ENCODE data around the gene KIAA1217. TPM values are rescaled to one million over a fixed set of nuclear protein-coding genes. Genes with fewer than 3 reads are reported as not detected.

The KIAA1217 gene
- total RNA-seq, 2 experiments from 2014 or later: 0.67 to 1.3 TPM

DNA sequence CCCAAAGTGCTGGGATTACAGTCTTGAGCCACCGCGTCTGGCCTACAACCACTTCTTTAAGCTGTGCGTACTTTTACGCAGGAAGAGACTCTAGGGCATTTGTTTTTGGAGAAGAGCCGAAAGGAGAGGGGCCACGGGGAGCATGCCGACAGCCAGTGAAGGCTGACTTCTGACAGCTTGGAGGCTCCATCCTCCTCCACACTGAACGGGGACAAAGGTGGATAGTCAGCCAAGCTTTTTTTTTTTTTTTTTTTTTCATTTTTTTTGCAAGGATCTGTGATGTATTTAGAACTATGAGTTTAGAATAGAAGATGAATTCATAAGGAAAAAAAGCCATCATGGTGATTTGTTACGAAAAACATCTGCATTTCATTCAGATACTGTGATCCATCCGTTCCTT lies 293.1 kb downstream of the KIAA1217 start:
- Mint-ChIP-seq H3K36me3 (ENCODE audit: low read depth) (no peaks in the 10 kb centered on the region), H3K9me3 (peaks cover 4% of the 10 kb centered on the region), H3K27ac (no peak overlapping the region), H3K4me3 (no peak overlapping the region), H3K27me3 (peaks cover 10% of the 10 kb centered on the region), H3K4me1 (ENCODE audit: low read depth) (no peaks in the 10 kb centered on the region)
- intact Hi-C loops (cut with micrococcal nuclease): no loop called here
- CTCF ChIA-PET: interaction anchor here (0.9 to 1.6 kb wide), 4 partner anchors 16 to 507 kb away, joined by 3 to 4 read pairs (median 3); no protein-coding TSS in a partner anchor
- DNase-seq (no peak), ATAC-seq (no peak)
- TF ChIP-seq, protein P1, sequence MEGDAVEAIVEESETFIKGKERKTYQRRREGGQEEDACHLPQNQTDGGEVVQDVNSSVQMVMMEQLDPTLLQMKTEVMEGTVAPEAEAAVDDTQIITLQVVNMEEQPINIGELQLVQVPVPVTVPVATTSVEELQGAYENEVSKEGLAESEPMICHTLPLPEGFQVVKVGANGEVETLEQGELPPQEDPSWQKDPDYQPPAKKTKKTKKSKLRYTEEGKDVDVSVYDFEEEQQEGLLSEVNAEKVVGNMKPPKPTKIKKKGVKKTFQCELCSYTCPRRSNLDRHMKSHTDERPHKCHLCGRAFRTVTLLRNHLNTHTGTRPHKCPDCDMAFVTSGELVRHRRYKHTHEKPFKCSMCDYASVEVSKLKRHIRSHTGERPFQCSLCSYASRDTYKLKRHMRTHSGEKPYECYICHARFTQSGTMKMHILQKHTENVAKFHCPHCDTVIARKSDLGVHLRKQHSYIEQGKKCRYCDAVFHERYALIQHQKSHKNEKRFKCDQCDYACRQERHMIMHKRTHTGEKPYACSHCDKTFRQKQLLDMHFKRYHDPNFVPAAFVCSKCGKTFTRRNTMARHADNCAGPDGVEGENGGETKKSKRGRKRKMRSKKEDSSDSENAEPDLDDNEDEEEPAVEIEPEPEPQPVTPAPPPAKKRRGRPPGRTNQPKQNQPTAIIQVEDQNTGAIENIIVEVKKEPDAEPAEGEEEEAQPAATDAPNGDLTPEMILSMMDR (IDR thresholded peaks at IDR 0.05): no peak
- POLR2A ChIA-PET: no interaction called here

- no peak for DNase-seq
- peaks cover 4% of the 10 kb centered on the region for H3K9me3 Mint-ChIP-seq
- no peak for ATAC-seq
- POLR2A ChIA-PET: no interaction called here
- peaks cover 10% of the 10 kb centered on the region for H3K27me3 Mint-ChIP-seq
- H3K27ac Mint-ChIP-seq: no peak overlapping the region
- TF ChIP-seq, protein P1 (IDR thresholded peaks at IDR 0.05): no peak
- H3K4me1 Mint-ChIP-seq (ENCODE audit: low read depth): no peaks in the 10 kb centered on the region
- no peak overlapping the region for H3K4me3 Mint-ChIP-seq
- CTCF ChIA-PET: interaction anchor here (0.9 to 1.6 kb wide), 4 partner anchors 15 to 508 kb away, joined by 3 to 4 read pairs (median 3); no protein-coding TSS in a partner anchor
- intact Hi-C loops (cut with micrococcal nuclease): no loop called here
- H3K36me3 Mint-ChIP-seq (ENCODE audit: low read depth): no peaks in the 10 kb centered on the region
These were observed 294.0 kb downstream of the KIAA1217 start for GRCh38 chr10:24502801-24503460.

GRCh38 chr10:24503461-24504320 lies 294.8 kb downstream of the KIAA1217 start:
- Mint-ChIP-seq H3K27ac (no peak overlapping the region), H3K27me3 (peaks cover 10% of the 10 kb centered on the region), H3K9me3 (peaks cover 4% of the 10 kb centered on the region), H3K4me3 (no peak overlapping the region), H3K4me1 (ENCODE audit: low read depth) (no peaks in the 10 kb centered on the region), H3K36me3 (ENCODE audit: low read depth) (no peaks in the 10 kb centered on the region)
- ChIA-PET CTCF (interaction anchor here (1.1 to 1.6 kb wide), 5 partner anchors 11 to 144 kb away, joined by 3 to 5 read pairs (median 4); no protein-coding TSS in a partner anchor), POLR2A (no interaction called here)
- DNase-seq (peak; percentile 65), ATAC-seq (no peak)
- intact Hi-C loops (cut with micrococcal nuclease): no loop called here
- TF ChIP-seq, protein P1 (IDR thresholded peaks at IDR 0.05): peak; percentile 60

DNA sequence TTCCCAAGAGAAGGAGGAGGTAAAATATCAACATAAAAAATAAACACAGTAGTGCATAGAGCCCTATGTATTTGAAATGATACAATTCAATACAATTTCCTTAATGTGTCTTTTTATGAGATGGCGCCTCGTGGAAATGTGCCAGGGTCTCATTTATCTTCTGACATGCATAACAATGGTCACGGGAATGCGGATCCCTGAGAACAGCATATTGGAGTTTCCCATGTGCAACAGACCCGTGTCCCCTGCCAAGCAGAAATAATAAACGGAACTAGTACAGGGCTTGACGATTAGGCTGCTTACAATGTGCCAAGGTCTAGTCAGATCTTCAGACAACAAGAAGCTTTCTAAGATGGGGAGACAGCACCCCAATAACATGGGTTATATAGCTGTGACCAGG lies 296.8 kb downstream of the KIAA1217 start:
- Mint-ChIP-seq H3K36me3 (ENCODE audit: low read depth) (no peaks in the 10 kb centered on the region), H3K4me1 (ENCODE audit: low read depth) (no peaks in the 10 kb centered on the region), H3K27ac (no peak overlapping the region), H3K4me3 (no peak overlapping the region), H3K27me3 (peaks cover 10% of the 10 kb centered on the region), H3K9me3 (peaks cover 4% of the 10 kb centered on the region)
- DNase-seq (no peak), ATAC-seq (no peak)
- intact Hi-C loops (cut with micrococcal nuclease): no loop called here
- TF ChIP-seq, protein P1 (IDR thresholded peaks at IDR 0.05): no peak
- ChIA-PET CTCF (interaction anchor here (3.8 to 4.3 kb wide), 2 partner anchors 11 to 14 kb away, joined by 10 to 27 read pairs; no protein-coding TSS in a partner anchor), POLR2A (no interaction called here)
